Osteoblast (primary cell): ENCODE measurements around the gene IRS2. TPM values are rescaled to one million over a fixed set of nuclear protein-coding genes. Genes with fewer than 3 reads are reported as not detected.

Experiments used
- DNase-seq: peaks from one replicate; pipeline ENCODE4 v3.0.0; 2011; ENCODE audit warnings: low spot score, mixed read lengths; ENCODE audit not compliant: insufficient read length; ENCODE audit errors: missing footprints
- H2AFZ ChIP-seq: 2 replicates; pipeline ENCODE4 v1.6.0; 2011; ENCODE audit warnings: mild to moderate bottlenecking, low read length
- H3K27ac ChIP-seq: 2 replicates; pipeline ENCODE4 v1.5.1; 2011; ENCODE audit warnings: mild to moderate bottlenecking, low read depth, low read length, moderate library complexity
- H3K27me3 ChIP-seq: 2 replicates; pipeline ENCODE4 v1.6.0; 2012; ENCODE audit warnings: mild to moderate bottlenecking, control low read depth, inconsistent platforms, low read length, moderate library complexity; ENCODE audit not compliant: insufficient read depth
- H3K36me3 ChIP-seq: 2 replicates; pipeline ENCODE4 v1.5.1; 2011; ENCODE audit warnings: mild to moderate bottlenecking, low read length, control low read depth, moderate library complexity; ENCODE audit not compliant: insufficient read depth
- H3K4me1 ChIP-seq: 2 replicates; pipeline ENCODE4 v1.5.1; 2011; ENCODE audit warnings: mild to moderate bottlenecking, low read length, control low read depth, moderate library complexity; ENCODE audit not compliant: insufficient read depth
- H3K4me2 ChIP-seq: 2 replicates; pipeline ENCODE4 v1.6.0; 2011; ENCODE audit warnings: mild to moderate bottlenecking, low read length; ENCODE audit not compliant: insufficient read depth
- H3K4me3 ChIP-seq: fragments of 200-600 bp; sonication (generic); 3 replicates; pipeline ENCODE4 v1.5.1; 2012; ENCODE audit warnings: mild to moderate bottlenecking, low read length, inconsistent platforms; ENCODE audit not compliant: insufficient read depth
- H3K79me2 ChIP-seq: 2 replicates; pipeline ENCODE4 v1.6.0; 2012; ENCODE audit warnings: mild to moderate bottlenecking, low read length, control low read depth, inconsistent platforms; ENCODE audit not compliant: insufficient read depth
- H3K9me3 ChIP-seq: 2 replicates; pipeline ENCODE4 v1.5.1; 2011; ENCODE audit warnings: low read depth, low read length, control low read depth
- H4K20me1 ChIP-seq: 2 replicates; pipeline ENCODE4 v1.6.0; 2012; ENCODE audit warnings: mild to moderate bottlenecking, low read length, control low read depth; ENCODE audit not compliant: insufficient read depth
- total RNA-seq: library from RNA; depleted of rRNA; stranded (reverse); fragments of >200 nt; gene quantifications from 2 replicates; pipeline ENCODE4 v1.2.3, GENCODE V29; 2012
- TF ChIP-seq, protein P1 (sequence below): IDR thresholded peaks from 2 replicates; pipeline ENCODE4 v1.5.1; 2011; ENCODE audit warnings: mild to moderate bottlenecking, low read depth, low read length, moderate library complexity; ENCODE audit errors: extremely low read depth

Gene IRS2
- total RNA-seq, 1 donor: 8.3 TPM

DNA sequence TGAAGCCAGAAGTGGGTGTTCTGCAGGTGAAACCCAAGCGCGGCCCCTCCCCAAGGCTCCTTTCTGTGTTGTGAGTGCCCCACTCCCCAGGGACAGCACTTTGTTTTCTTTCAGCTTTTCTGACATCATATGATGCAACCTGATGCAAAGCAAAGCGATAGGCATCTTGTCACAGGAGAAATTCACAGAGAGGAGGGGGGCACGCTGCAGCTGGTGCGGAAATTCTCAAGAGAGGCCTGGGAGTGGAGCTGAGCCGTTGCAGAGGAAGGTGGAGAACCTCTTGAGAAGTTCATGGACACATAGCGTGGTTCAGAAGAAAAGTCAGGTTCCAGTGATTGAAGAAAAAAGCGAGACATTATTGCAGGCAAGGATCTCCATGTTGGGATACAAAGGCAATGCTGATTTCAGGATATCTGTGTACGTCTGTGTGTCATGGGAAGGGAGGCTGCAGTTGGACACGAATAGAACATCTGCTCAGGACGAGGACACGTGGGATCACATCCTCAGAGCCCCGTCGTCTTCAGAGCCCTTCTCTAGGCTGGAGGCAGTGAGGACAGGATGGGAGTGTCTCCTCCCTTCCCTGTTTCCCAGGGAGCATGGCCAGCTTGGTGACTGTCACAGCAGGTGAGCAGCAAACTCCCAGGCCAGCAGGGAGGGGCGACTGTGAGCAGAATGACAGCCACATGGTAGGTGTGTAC is 79.2 kb downstream of the IRS2 start:
- DNase-seq: no peak
- Histone ChIP-seq H3K4me2 (no peak overlapping the region), H3K4me1 (no peaks in the 10 kb centered on the region), H3K4me3 (no peak overlapping the region), H3K27ac (no peak overlapping the region), H3K79me2 (no peaks in the 10 kb centered on the region), H3K27me3 (no peaks in the 10 kb centered on the region), H4K20me1 (no peaks in the 10 kb centered on the region), H3K36me3 (no peaks in the 10 kb centered on the region), H3K9me3 (peaks cover 3% of the 10 kb centered on the region), H2AFZ (no peak overlapping the region)
- TF ChIP-seq, protein P1, sequence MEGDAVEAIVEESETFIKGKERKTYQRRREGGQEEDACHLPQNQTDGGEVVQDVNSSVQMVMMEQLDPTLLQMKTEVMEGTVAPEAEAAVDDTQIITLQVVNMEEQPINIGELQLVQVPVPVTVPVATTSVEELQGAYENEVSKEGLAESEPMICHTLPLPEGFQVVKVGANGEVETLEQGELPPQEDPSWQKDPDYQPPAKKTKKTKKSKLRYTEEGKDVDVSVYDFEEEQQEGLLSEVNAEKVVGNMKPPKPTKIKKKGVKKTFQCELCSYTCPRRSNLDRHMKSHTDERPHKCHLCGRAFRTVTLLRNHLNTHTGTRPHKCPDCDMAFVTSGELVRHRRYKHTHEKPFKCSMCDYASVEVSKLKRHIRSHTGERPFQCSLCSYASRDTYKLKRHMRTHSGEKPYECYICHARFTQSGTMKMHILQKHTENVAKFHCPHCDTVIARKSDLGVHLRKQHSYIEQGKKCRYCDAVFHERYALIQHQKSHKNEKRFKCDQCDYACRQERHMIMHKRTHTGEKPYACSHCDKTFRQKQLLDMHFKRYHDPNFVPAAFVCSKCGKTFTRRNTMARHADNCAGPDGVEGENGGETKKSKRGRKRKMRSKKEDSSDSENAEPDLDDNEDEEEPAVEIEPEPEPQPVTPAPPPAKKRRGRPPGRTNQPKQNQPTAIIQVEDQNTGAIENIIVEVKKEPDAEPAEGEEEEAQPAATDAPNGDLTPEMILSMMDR: no peak

DNA sequence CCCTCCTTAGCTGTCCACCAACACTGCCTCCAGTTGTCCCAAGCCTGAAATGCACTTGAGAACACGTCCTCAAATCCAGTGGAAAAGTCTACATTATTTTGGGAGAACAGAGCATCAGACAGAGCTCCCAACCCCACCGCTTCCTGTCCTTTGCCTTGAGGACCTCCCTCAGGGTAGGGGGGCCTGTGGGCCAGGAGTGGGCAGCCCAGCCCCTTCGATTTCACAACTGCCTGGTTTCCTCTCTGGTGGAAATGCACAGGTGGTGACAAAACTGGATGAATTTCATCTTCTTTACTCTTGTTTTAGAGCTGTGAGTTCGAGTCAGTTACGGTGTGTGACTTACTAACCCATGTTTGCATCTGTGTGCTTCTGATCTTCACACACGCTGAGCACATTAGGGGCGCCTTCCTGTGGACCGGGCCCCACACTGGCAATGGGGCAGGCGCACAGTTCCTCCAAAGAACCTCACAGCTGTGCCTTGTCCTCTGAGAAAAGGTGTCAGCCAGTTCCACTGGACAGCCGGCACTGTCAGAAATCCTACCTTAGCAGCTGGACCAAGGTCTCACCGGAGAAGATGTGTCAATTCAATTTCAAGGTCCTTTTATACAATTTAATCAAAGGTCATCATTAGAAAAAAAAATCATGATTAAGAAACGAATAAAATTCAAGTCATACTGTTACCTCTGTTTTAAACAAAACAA is 80.2 kb downstream of the IRS2 start:
- DNase-seq: no peak

DNA sequence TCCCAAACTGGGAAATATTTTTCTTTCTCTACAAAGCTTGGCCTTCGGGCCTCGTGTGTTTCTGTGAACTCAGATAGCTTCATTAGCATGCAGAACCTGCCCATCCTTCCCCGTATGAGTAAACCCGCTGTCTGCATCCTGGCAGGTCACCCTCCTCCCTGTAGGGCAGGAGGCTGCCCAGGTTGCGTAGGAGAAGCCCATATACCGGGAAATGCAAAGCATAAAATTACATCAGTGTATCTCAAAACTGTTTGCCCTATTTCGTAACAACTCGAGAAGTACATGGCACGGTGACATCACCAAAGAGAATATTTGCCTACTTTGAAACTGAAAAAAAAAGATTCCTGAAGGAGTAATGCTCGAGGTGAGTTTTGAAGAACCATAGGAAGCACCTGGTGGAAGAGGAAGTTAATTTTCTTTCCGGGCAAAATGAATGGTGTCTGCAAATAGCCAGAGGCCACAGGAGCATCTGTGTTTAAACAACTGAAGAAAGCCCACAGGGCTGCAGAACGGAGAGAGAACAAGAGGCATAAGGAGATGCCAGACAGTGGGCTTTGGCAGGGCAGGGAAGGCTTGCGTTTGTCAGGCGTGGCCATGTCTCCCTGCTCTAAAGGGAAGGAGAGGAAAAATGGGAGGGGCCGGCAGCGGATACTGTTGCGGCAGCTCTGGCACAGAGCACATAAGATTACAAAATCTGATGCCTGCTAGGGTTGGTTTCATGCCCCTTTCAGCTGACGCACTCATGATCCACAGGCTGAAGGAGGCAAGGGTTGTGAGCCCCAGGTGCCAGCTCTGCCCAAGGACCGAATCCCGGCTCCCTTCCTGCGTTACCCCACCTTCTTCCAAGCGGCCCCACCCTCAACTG is 81.4 kb downstream of the IRS2 start:
- Histone ChIP-seq H3K27ac (no peak overlapping the region), H3K4me2 (no peak overlapping the region), H3K27me3 (no peaks in the 10 kb centered on the region), H3K79me2 (no peaks in the 10 kb centered on the region), H3K9me3 (peaks cover 3% of the 10 kb centered on the region), H3K4me3 (no peak overlapping the region), H3K4me1 (no peaks in the 10 kb centered on the region), H3K36me3 (no peaks in the 10 kb centered on the region), H2AFZ (no peak overlapping the region), H4K20me1 (no peaks in the 10 kb centered on the region)
- DNase-seq: no peak
- TF ChIP-seq, protein P1: no peak

More for the DNA sequence above, 80.2 kb downstream of the IRS2 start:
- Histone ChIP-seq H3K79me2 (no peaks in the 10 kb centered on the region), H3K4me2 (no peak overlapping the region), H2AFZ (no peak overlapping the region), H3K9me3 (peaks cover 3% of the 10 kb centered on the region), H3K27ac (no peak overlapping the region), H3K4me1 (no peaks in the 10 kb centered on the region), H3K27me3 (no peaks in the 10 kb centered on the region), H3K4me3 (no peak overlapping the region), H3K36me3 (no peaks in the 10 kb centered on the region), H4K20me1 (no peaks in the 10 kb centered on the region)
- TF ChIP-seq, protein P1: no peak

DNA sequence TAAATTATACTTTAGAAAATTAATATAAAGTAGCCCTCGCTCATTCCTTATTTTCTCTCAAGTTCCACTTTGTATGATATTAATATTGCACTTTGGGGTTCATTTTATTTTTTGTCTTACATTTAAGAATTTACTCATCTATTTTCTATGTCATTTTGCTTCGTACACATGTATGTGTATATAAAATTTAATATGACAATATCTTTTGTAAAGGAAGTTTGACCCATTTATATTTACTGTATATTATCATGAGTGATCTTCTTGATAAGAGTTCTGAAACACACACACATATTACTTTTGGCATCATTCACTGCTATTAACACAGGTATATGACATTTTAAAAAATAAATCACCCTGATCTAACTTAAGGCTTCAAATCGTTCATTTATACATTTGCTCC is 83.1 kb downstream of the IRS2 start:
- H3K79me2 ChIP-seq: no peaks in the 10 kb centered on the region

More for the DNA sequence above, 83.1 kb downstream of the IRS2 start:
- TF ChIP-seq, protein P1: no peak
- H2AFZ ChIP-seq: no peak overlapping the region
- H3K9me3 ChIP-seq: peaks cover 3% of the 10 kb centered on the region
- H3K4me3 ChIP-seq: no peak overlapping the region
- DNase-seq: no peak
- H3K4me2 ChIP-seq: no peak overlapping the region
- H3K36me3 ChIP-seq: no peaks in the 10 kb centered on the region
- no peaks in the 10 kb centered on the region for H3K27me3 ChIP-seq
- peaks cover 5% of the 10 kb centered on the region for H3K4me1 ChIP-seq
- no peaks in the 10 kb centered on the region for H4K20me1 ChIP-seq
- H3K27ac ChIP-seq: no peak overlapping the region
